ENCODE measurements around the gene ZNF561.

Gene ZNF561

GRCh38 chr19:9570255-9570654, 50.8 kb downstream of the ZNF561 start:
- DNase-seq = no peak

- no peak for DNase-seq
Observed at GRCh38 chr19:9566729-9567128, 54.3 kb downstream of the ZNF561 start.

DNA sequence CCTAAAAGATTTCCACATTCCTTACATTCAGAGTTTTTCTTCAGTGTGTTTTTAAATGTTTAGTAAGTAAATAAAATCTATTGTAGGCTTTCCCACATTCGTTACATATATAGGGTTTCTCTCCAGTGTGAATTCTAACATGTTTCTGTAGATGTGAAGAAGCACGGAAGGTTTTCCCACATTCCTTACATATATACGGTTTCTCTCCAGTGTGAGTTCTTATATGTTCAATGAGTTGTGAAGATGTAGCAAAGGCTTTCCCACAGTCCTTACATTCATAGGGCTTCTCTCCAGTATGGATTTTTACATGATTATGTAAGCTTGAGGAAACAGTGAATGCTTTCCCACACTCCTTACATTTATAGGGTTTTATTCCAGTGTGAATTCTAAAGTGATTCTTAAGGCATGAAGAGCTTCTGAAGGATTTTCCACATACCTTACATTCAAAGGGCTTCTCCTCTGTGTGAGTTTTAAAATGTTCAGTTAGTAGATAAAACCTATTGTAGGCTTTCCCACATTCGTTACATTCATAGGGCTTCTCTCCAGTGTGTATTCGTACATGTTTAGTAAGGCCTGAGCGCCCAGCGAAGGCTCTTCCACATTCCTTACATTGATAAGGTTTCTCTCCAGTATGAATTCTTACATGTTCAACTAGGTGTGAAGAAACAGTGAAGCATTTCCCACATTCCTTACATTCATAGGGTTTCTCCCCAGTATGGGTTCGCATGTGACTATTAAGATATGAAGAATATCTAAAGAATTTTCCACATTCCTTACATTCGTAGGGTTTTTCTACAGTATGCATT, 54.9 kb downstream of the ZNF561 start:
- no peak for DNase-seq

Measured in activated CD4-positive, alpha-beta T cell treated with anti-CD3 and anti-CD28 coated beads, Interleukin-2, Interleukin-6, amounts not matched to agents 100 ng/mL and 50 ng/mL, durations not matched to agents 16 hours and 8 hours (primary cell).